SKM-1 (cell line): ENCODE results near the gene ZC3H12C.

ENCODE experiments used
- DNase-seq: peaks from one replicate; lab custom pipeline; 2025; ENCODE audit not compliant: unreplicated experiment; lab: John Stamatoyannopoulos, UW

ZC3H12C gene

DNA sequence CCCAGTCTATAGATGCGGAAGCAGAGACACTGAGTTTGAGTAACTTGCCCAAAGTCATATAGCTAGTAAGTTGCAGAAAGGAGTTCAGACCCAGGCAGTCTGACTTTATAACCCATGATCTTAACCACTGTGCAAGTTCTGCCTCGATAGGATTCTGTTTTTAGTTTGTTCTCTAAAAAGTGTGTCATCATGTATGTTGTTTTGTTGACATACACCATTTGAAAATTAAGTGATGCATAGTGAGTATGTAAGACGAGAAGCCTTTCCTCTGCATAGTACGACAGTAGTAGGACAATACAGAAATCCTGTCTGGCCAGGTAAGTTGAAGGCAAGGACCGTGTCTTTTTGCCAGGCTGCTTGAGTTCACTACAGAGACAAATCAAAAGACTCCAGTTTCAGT lies 3.3 kb downstream of the ZC3H12C start:
- no peak for DNase-seq

DNA sequence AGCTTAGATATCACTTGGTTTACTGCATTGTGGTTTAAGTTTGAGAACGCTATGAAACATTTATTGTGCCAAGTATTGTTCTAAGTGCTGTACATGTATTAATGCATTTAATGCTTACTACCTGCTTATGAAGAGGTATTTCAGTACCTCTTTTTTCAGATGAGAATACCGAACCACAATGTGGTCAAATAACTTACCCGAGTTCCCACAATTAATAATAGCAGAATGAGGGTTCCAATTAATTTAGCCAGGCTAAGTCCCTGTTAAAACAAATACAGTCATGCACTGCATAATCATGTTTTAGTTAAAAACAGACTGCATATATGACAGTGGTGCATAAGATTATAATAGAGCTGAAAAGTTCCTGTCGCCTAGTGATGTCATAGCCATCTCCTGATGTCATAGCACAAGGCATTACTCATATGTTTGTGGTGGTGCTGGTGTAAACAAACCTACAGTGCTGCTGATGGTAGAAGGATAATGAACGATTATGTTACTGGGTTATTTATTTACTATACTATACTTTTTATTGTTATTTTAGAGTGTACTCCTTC lies 4.3 kb downstream of the ZC3H12C start:
- DNase-seq = no peak

DNA sequence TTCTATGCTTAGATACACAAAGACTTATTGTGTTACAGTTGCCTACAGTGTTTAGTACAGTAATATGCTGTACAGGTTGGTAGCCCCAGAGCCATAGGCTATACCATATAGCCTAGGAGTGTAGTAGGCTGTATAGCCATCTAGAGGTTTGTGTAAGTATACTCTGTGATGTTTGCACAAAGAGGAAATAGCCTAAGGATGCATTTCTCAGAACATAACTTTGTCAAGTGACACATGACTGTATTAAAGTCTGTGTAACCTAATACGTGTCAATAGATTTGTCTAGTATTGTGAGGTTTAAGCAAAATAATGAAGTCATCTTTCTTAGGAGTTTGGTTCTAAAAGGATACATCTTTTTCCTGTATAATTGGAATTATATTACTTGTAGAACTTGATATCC lies 5.5 kb downstream of the ZC3H12C start:
- no peak for DNase-seq

DNA sequence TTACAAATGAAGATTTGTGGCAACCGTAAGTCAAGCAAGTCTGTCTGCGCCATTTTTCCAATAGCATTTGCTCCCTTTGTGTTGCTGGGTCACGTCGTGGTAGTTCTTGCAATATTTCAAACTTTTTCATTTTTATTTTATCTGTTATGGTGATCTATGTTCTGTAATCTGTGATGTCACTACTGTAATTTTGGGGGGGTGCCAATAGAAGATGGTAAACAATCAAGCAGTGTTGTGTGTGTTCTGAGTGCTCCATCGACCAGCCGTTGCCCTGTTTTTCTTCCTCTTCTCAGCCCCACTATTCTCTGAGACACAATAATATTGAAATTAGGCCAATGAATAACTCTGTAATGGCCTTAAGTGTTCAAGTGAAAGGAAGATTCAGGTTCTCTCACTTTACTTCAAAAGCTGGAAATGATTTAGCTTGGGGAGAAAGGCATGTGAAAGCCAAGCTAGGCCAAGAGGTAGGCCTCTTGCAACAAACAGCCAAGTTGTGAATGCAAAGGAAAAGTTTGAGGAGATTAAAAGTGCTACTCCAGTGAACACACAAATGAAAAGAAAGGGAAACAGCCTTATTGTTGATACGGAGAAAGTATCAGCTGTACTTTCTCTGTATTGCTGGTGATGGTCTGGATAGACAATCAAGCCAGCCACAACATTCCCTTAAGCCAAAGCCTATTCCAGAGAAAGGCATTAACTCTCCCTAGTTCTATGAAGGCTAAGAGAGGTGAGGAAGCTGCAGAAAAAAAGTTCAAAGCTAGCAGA lies 7.5 kb downstream of the ZC3H12C start:
- no peak for DNase-seq

DNA sequence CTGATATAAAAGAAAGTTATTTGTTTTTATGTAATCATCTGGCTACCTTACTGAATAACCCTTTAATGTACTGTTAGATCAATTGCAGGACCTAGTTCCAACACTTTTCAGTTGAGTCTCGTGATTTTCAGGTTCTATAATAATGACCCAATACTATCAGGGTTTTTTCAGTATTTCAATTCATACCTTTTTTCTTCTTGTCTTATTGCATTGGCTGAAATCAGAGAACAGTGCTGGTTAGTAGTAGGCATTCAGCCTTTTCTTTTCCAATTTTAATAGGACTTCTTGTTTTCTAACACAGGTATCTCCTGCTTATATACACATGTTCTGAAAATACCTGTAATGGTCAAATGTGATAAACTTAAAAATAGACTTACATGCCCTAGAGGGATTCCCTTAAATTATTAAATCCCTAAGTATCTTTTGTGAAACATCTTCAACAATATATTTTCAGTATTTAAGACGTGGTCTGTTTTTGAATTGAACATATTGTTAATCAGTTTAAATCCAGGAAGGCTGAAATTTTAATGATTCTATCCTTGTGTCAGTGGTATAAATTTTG lies 13.6 kb downstream of the ZC3H12C start:
- no peak for DNase-seq

DNA sequence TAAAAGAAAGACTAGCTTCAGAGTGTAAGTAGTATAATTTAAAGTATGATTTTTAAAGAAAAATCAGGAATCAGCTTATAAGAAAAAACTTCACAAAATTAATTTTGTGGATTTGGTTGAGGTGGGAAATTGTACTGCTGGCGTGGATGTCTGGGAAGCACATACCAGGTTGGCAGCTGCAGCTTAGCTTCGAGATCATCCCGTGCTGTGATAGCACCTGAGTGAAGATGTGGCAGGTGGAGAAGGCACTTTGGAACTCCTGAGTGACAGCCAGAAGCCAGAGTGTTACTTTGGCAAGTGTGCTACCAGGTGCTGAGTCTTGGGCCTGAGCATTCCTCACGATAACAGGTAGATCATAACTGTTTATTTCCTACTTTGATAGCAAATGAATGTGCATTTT lies 17.7 kb downstream of the ZC3H12C start:
- no peak for DNase-seq

DNA sequence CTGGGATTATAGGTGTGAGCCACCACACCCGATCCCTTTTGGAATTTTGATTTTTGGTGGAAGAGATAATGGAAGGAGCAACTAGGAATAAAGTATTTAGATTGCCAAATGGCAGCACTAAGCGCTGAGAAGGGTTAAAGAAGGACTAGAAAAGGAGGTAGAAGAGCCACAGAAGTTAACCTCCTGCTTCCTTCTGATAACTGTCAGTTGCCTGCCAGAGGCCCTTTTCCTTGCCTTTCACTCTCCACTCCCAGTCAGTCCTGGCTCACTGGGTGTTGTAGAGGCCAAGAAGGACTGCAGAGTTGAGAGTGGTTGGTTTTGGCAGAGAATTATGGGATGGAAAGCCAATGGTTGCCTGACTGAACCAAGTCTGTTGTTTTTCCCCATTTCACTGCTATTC lies 19.3 kb downstream of the ZC3H12C start:
- no peak for DNase-seq

DNA sequence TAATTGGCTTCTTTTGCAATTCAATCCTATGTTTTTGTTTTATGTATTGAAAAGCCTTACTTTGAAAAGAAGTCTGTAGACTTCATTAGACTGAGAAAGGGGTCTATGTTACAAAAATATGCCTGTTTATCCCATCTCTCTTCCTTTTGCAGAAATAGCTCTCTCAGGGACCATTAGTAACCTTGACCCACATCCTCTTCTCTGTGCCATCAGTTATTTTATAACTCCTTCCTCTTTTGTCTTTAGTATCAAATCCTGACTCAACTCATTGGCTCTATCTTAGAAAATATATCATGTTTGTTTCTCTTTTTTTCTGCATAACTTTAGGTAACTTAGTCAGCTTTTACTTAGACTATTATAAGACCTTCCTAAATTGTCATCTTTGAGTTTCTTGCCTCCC lies 20.3 kb downstream of the ZC3H12C start:
- DNase-seq = no peak

DNA sequence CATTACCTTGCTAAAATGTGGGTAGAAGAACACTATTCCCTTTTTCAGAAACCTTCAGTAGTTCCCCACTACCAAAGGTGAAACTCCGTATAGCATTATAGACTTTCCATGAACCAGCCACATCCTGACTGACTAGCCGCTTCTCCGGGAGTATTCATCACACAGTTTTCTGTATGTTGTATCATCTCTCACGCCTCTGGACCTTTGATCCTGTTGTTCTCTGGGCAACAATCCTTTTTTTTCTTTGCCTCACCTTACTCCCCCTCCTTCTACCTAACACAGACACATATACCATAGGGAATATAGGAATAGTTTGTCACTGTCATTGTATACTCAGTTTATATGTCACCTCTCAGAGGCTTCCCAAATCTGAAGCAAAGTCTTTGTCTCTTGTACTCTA lies 20.8 kb downstream of the ZC3H12C start:
- no peak for DNase-seq

DNA sequence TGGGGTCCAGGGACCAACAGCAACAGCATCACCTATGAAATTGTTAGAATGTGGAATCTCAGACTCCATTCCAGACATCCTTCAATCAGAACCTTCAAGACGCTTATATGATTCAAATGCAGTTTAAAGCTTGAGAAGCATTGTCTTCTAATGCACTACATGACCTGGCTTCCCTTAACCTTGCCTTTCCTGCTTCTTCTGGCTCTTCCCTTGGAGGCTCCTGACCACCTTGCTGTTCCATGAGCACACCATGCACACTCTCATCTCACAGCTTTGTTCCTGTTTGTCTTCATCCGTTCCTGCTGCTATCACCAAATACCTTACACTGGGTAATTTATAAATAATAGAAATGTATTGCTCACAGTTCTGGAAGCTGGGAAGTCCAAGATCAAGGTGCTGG lies 26.1 kb downstream of the ZC3H12C start:
- no peak for DNase-seq

DNA sequence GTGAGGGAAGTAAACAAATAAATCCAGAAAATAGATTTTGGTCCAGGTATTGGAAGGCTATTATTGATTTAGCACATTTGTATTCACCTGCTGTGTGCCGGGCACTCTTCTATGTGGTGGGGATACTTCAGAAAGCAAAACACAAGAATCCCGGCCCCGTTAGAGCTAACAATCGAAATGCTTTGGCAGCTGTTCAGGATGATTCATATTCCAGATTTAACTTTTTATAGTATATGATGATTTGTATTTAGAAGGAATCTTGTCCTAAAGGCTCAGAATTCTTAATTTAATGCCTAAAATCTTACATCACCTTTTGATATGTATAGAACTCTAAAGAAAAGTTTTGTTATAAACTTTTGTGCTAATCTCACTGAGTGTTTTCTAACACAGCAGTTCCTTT lies 28.0 kb downstream of the ZC3H12C start:
- no peak for DNase-seq

DNA sequence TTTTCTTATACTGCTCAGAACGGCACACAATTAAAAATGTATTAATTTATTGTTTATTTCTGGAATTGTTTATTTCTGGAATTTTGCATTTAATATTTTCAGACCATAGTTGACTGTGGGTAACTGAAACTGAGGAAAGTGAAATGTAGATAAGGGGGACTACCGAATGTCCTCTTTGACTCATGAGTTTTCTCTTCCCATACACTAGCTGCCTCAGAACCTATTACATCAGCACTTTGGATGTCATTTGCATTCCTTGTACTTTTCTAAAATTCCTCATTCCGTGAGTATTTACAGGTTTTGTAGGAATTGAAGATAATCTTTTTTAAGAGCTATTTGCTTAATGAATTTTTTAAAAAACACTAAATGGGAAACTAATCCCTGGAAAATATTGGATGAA lies 29.8 kb downstream of the ZC3H12C start:
- no peak for DNase-seq

DNA sequence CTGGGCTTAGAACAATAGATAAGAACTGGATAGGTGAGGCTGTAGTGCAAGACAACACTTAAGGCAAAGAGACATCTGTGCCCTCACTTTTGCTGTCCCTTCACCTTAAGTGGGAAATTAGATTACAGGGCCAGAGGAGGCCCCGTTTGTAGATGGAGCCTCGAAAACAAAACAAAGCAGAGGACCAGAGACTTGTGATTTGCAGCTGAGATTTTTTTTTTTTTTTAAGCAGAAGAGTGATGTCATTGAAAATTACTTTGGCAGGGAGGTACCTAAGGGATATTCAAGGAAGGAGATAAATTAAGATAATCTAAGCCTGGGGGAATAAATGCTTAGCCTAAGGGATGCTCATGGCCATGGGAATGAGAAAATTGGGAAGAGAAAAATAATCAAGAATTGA lies 31.4 kb downstream of the ZC3H12C start:
- DNase-seq = no peak

DNA sequence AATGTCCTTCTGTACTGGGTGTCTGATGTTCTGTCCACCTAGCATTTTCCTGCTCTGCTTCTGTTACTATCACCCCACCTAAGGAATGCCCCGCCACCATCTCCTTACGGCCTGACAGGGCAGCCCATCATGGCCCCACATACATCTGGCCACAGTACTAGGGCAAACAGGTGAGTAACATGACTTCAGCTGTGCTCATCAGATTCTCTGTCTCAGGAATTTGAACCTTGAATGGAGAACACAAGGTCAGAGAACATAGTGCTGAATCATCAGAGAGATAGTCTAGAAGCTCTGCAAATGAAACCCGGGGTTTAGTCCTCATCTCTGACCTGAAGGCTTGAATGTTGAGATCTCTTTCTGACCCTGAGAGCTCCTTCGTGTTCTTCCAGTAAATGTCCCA lies 32.4 kb downstream of the ZC3H12C start:
- DNase-seq = no peak

DNA sequence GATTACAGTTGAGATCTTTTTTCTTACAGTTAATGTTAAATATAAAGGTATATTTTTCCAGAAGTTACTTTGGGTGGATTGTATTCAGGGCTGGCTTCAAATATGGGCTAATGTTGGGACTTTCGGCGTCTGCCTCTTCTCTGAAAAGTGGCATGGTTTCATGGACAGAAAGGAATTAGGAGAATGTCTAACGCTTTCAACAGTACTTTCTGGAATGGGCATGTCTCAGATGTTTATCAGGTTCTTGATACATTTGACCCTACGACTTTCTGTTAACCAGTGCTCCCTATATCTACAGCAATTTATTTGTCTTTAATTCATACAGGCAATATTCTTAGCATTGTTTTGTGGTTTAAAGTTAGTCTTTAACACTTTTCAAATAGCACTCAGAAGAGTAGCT lies 33.7 kb downstream of the ZC3H12C start:
- no peak for DNase-seq

DNA sequence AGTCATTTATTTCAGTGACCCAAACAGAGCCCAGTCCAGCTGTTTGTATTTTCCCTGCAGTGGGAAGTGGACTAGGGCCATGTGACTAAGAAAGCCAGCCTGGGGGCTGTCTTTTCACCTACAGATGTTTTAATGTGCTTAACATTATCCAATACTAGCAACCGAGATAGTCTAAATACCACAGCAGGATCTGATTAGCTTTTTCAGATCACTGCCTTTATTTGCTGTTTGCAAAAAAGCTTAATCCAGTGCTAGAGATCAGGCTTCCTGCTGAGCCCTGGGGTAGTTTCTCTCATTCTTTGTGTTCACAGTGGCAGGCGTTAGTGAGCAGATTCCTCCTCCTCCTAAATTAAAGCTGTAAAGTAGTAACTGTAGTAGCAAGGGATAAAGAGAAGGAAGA lies 35.0 kb downstream of the ZC3H12C start:
- no peak for DNase-seq

DNA sequence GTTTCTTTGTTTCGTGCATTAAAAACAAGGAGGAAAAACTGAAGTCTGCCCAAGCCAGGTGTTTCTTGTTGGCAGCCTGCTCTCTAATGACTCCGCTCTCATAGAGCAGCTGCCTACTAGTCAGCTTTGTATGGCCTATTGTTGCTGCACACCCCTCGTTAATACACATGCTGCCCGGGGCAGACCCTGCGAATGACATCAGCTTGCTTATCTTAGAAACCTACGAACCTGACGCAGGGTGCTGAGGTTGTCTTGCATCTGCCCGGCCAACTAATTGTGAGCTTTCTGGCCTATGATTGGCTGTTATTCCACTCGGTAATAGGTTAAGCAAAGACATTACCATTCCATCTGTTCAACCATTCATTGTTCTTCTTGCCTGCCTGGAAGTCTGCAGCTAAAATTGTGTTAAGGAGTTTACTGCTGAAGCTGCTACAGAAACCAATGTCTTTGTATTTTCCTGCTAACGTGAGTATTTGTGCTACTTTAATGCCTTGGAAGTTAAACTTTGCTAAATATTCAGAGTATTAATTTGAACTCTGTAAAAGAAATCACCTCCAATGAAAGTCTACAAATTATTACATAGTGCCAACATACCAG lies 37.5 kb downstream of the ZC3H12C start:
- no peak for DNase-seq

DNA sequence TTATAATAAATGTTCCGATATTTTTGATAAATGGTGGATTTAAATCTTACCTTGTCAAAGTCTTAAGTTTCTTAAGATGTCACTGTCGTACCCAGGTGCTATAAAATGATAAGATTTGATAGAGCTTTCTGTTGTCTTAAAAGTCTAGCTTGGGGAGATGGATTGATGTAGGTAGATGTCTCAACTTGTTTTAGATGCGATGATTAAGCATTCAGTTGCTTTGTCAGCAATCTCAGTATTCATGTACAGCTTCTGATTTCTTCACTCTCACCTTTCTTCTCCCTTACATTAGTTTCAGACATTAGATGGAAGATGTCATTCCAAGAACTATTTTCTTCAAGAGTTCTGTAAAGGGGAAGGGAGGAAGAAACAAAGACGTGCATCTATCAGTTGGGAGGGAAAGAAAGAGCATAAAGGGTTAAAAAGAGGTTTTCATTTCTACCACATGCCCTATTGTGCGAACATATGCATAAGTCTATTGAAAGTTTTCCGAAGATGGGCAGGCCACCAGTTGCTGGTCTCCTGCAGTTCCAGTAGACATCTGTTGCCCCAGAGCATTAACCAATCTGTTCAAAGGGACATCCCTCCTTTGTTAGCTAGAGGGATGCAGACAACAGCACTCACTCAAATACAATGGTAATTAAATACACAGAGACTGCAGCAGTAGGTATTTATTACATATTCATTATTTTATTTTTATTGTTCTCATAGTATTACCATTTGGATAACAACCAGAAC lies 38.4 kb downstream of the ZC3H12C start:
- DNase-seq = no peak

DNA sequence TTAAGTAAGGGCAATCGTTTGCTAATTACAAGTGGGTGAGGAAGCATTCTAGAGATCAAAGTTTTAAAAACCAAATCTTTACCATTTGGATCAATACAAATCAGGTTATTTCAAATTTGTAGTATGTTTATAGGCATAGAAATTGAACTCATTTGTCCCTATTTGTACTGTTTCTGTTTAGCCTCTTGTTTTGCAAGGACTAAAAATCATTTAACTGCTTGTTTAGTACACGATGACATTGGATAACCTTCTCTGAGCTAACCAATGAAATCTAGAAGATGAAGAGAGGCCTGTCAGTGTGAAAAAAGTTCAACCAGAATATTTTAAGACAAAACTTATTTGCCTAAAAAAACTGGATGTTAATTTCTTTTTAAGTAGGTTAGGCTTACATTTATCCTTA lies 40.0 kb downstream of the ZC3H12C start:
- no peak for DNase-seq

DNA sequence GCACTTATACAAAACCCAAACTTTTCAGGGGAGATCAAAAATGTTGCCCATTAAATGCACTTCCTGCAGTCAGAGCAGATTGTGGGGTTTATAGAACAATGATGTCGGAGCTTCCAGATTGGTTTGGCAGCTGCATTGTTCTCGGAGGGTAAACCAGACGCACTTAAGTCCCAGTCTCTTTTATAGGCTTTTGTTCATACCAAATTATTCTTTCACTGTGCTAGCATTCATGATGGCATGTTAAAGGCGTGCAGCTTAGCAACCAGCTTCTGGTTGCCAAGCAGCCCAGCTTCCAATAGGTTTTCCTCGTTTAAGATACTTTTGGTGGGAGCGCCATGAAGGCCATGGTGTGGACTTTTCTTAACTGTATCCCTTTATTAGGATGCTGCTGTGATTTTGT lies 40.9 kb downstream of the ZC3H12C start:
- DNase-seq = no peak

DNA sequence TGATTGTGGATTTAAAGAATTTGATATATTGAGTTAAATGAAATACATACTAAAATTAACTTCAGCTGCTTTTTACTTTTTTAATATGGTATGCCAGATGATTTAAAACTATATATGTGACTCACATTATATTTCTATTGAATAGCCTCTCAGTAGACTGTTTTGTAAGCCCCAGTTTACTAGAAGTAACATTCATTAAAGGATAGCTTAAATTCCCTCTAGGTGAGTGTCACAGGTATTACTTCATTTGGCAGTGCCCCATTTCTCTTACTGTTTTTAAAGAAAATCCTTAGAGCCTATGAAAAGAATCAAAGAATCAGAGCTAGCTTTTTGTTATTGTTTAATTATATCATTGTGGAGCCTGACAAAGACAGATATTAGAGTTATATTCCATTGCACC lies 48.6 kb downstream of the ZC3H12C start:
- DNase-seq = no peak
